Activated CD8-positive, alpha-beta T cell treated with anti-CD3 and anti-CD28 coated beads for 36 hours (primary cell): ENCODE data around the gene APOL6. TPM values are rescaled to one million over a fixed set of nuclear protein-coding genes. Genes with fewer than 3 reads are reported as not detected.
A peak's percentile ranks its signal among the peaks of the same experiment; 100 is the strongest.

Experiments used
- ATAC-seq: fragments of 200-7000 bp; cut with Tn5 transposase; one replicate; pipeline ENCODE4 v1.10.0; 2021; ENCODE audit warnings: mild to moderate bottlenecking, moderate library complexity
- CTCF ChIA-PET: fragments of 350-600 bp; sonication (Branson Sonifier 250); formaldehyde crosslinking; loops from one replicate; lab custom pipeline; 2021; ENCODE audit warnings: antibody characterized with exemption; lab: Charles Lee
- POLR2A ChIA-PET: fragments of 350-600 bp; sonication (Branson Sonifier 250); formaldehyde crosslinking; loops from one replicate; lab custom pipeline; 2021; ENCODE audit warnings: antibody characterized with exemption; lab: Charles Lee
- DNase-seq: peaks from one replicate; pipeline ENCODE4 v3.0.0-alpha.2; 2020
- H3K27ac Mint-ChIP-seq: one replicate; pipeline ENCODE4 v1.8.0; 2021; ENCODE audit warnings: mild to moderate bottlenecking, mixed read lengths
- H3K27me3 Mint-ChIP-seq: one replicate; pipeline ENCODE4 v1.8.0; 2021; ENCODE audit warnings: mixed read lengths
- H3K36me3 Mint-ChIP-seq: one replicate; pipeline ENCODE4 v1.8.0; 2021; ENCODE audit warnings: low read depth, mixed read lengths
- H3K4me1 Mint-ChIP-seq: one replicate; pipeline ENCODE4 v1.8.0; 2021; ENCODE audit warnings: low read depth, mixed read lengths
- H3K4me3 Mint-ChIP-seq: one replicate; pipeline ENCODE4 v1.8.0; 2021; ENCODE audit warnings: mild to moderate bottlenecking, moderate library complexity, mixed read lengths
- H3K9me3 Mint-ChIP-seq: one replicate; pipeline ENCODE4 v1.8.0; 2021; ENCODE audit warnings: mixed read lengths
- CTCF ChIP-seq: fragments of 200-600 bp; IDR thresholded peaks from one replicate; pipeline ENCODE4 v1.8.0; 2022; ENCODE audit warnings: antibody characterized with exemption, mild to moderate bottlenecking
- intact Hi-C: fragments of 100-400 bp; cut with micrococcal nuclease; formaldehyde crosslinking; loops from one replicate; pipeline ENCODE4 v1.10.0; 2022
- total RNA-seq, 2 experiments: library from RNA; stranded (reverse); gene quantifications; one replicate each; pipeline ENCODE4 v1.2.3, GENCODE V29; 2021

APOL6 gene
- total RNA-seq, 2 experiments from 2014 or later, result 37.1 to 38.0 TPM

- intact Hi-C loops, result loop anchor here (5.0 to 10.0 kb wide), 3 partner anchors 275 to 495 kb away; no protein-coding TSS in a partner anchor
- TF ChIP-seq CTCF, result no peak
- POLR2A ChIA-PET, result interaction anchor here (3.8 kb wide), 1 partner anchor 19 kb away, joined by 31 read pairs; the partner anchor contains the start of gene APOL6
Observed at GRCh38 chr22:35629406-35630216, 18.6 kb upstream of the APOL6 start.

GRCh38 chr22:35630387-35630793 lies 17.9 kb upstream of the APOL6 start:
- intact Hi-C loops, result no loop called here

More at GRCh38 chr22:35629406-35630216, 18.6 kb upstream of the APOL6 start:
- H3K4me3 Mint-ChIP-seq, result no peak overlapping the region
- H3K36me3 Mint-ChIP-seq, result no peaks in the 10 kb centered on the region
- H3K9me3 Mint-ChIP-seq, result peaks cover 5% of the 10 kb centered on the region
- H3K27me3 Mint-ChIP-seq, result peaks cover 5% of the 10 kb centered on the region
- peak overlapping the region; percentile 86 for H3K27ac Mint-ChIP-seq
- peaks cover 34% of the 10 kb centered on the region for H3K4me1 Mint-ChIP-seq
- CTCF ChIA-PET, result interaction anchor here (0.6 to 1.1 kb wide), 3 partner anchors 29 to 436 kb away, joined by 3 read pairs; no protein-coding TSS in a partner anchor
- ATAC-seq (peak; percentile 52), DNase-seq (peak; percentile 87)

GRCh38 chr22:35630891-35631290 lies 17.4 kb upstream of the APOL6 start:
- CTCF ChIA-PET, result interaction anchor here (0.8 to 1.4 kb wide), 3 partner anchors 14 to 290 kb away, joined by 3 read pairs; partner anchors contain the start of gene MB
- TF ChIP-seq CTCF, result no peak
- Mint-ChIP-seq H3K27ac (no peak overlapping the region), H3K9me3 (peaks cover 5% of the 10 kb centered on the region), H3K36me3 (no peaks in the 10 kb centered on the region), H3K4me1 (peaks cover 38% of the 10 kb centered on the region), H3K4me3 (no peak overlapping the region), H3K27me3 (peaks cover under 1% of the 10 kb centered on the region)
- no peak for ATAC-seq
- intact Hi-C loops, result no loop called here
- DNase-seq, result no peak
- POLR2A ChIA-PET, result interaction anchor here (1.0 to 3.8 kb wide), 2 partner anchors 10 to 17 kb away, joined by 3 to 31 read pairs; partner anchors contain the start of gene APOL6

More at GRCh38 chr22:35630387-35630793, 17.9 kb upstream of the APOL6 start:
- ATAC-seq, result no peak
- no peak for DNase-seq
- peaks cover 38% of the 10 kb centered on the region for H3K4me1 Mint-ChIP-seq
- POLR2A ChIA-PET, result interaction anchor here (1.0 to 3.8 kb wide), 2 partner anchors 10 to 18 kb away, joined by 3 to 31 read pairs; partner anchors contain the start of gene APOL6
- H3K27ac Mint-ChIP-seq, result no peak overlapping the region
- peaks cover 5% of the 10 kb centered on the region for H3K9me3 Mint-ChIP-seq
- CTCF ChIA-PET, result interaction anchor here (0.8 to 1.1 kb wide), 3 partner anchors 28 to 435 kb away, joined by 3 read pairs; no protein-coding TSS in a partner anchor
- H3K27me3 Mint-ChIP-seq, result peaks cover 2% of the 10 kb centered on the region
- no peak overlapping the region for H3K4me3 Mint-ChIP-seq
- H3K36me3 Mint-ChIP-seq, result no peaks in the 10 kb centered on the region
- no peak for TF ChIP-seq CTCF

GRCh38 chr22:35631597-35631996 lies 16.6 kb upstream of the APOL6 start:
- no peak for ATAC-seq
- POLR2A ChIA-PET, result interaction anchor here (0.5 to 3.8 kb wide), 2 partner anchors 17 to 528 kb away, joined by 3 to 31 read pairs; partner anchors contain the start of gene APOL6
- Mint-ChIP-seq H3K27me3 (no peaks in the 10 kb centered on the region), H3K4me1 (peaks cover 38% of the 10 kb centered on the region), H3K4me3 (no peak overlapping the region), H3K36me3 (no peaks in the 10 kb centered on the region), H3K9me3 (peaks cover 5% of the 10 kb centered on the region), H3K27ac (no peak overlapping the region)
- intact Hi-C loops, result no loop called here
- CTCF ChIA-PET, result interaction anchor here (1.0 to 1.4 kb wide), 3 partner anchors 15 to 190 kb away, joined by 3 read pairs; partner anchors contain the start of gene MB
- peak; percentile 64 for DNase-seq
- TF ChIP-seq CTCF, result peak; percentile 50
